Measurements from ENCODE around the gene LSS.

- TF ChIP-seq POLR2AphosphoS5 (IDR thresholded peaks at IDR 0.05; ENCODE audit: borderline replicate concordance, low read depth, low read length) (no peak), EZH2 (IDR thresholded peaks at IDR 0.05) (no peak)
Observed at GRCh38 chr21:46171996-46172862, 56.3 kb downstream of the LSS start.
